GM21367 (cell line): Measurements from ENCODE around the gene ZNF771.
"Not testable (repeated sequence)": the region's sequence is repeated elsewhere in the genome, so short reads cannot be mapped to it uniquely, and the experiment has no call there.

ENCODE experiments used
- ATAC-seq: cut with Tn5 transposase; IDR thresholded peaks from one replicate; pipeline ENCODE4 v1.9.1; 2021; ENCODE audit not compliant: unreplicated experiment

The ZNF771 gene

DNA sequence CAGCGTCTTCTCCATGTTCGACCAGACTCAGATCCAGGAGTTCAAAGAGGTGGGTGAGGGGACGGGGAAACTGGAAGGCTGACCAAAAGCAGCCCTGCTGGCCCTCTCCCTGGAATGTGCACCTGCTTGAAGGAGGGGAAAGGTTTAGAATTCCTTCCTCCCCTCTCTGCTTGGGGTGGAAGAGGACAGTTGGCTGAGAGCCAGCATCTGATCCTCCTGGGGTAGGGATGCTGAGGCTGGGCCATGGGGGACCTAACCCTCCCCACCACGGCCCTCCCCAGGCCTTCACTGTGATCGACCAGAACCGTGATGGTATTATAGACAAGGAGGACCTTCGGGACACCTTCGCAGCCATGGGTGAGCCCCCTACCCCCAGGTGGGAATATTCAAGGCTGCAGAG lies 31.5 kb upstream of the ZNF771 start:
- ATAC-seq: no peak

DNA sequence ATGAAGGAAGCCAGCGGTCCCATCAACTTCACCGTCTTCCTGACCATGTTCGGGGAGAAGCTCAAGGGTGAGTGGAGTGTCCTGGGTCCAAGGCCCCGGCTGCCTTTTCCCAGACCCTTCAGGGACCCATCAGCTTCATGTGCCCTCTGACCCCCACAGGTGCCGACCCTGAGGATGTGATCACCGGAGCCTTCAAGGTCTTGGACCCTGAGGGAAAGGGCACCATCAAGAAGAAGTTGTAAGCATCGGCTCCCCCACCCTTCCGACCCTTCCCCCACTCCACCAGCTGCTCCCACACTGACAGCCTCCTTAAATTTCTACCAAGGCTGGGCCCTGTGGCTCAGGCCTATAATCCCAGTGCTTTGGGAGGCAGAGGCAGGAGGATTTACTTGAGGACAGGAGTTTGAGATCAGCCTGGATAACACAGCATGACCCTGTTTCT lies 30.9 kb upstream of the ZNF771 start:
- ATAC-seq: no peak

DNA sequence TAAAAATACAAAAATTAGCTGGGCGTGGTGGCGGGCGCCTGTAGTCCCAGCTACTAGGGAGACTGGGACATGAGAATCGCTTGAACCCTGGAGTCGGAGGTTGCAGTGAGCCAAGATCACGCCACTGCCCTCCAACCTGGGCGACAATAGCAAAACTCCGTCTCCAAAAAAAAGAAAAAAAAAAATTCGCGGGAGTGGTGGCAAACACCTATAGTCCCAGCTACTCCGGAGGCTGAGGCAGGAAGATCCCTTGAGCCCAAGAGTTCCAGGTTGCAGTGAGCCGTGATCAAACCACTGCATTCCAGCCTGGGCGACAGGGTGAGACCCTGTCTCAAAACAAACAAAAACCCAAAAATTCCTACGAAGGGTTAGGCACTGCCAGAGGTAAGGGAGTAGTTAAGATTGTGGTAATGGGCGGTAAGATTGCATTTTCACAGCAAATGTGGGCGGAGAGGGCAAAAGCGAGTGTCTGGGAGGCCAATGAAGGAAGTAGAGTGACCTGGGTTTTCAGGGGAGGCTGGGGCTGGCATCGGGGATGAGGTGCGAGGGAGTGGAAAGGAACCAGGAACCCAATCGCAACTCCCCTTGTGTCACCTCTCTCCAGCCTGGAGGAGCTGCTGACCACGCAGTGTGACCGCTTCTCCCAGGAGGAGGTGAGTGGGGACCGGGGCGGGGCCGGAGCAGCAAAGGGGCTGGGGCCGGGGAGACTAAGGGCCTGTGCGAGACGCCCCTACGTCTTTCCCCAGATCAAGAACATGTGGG lies 30.2 kb upstream of the ZNF771 start:
- ATAC-seq: no peak

GRCh38 chr16:30377812-30378235 lies 29.6 kb upstream of the ZNF771 start:
- ATAC-seq: no peak

DNA sequence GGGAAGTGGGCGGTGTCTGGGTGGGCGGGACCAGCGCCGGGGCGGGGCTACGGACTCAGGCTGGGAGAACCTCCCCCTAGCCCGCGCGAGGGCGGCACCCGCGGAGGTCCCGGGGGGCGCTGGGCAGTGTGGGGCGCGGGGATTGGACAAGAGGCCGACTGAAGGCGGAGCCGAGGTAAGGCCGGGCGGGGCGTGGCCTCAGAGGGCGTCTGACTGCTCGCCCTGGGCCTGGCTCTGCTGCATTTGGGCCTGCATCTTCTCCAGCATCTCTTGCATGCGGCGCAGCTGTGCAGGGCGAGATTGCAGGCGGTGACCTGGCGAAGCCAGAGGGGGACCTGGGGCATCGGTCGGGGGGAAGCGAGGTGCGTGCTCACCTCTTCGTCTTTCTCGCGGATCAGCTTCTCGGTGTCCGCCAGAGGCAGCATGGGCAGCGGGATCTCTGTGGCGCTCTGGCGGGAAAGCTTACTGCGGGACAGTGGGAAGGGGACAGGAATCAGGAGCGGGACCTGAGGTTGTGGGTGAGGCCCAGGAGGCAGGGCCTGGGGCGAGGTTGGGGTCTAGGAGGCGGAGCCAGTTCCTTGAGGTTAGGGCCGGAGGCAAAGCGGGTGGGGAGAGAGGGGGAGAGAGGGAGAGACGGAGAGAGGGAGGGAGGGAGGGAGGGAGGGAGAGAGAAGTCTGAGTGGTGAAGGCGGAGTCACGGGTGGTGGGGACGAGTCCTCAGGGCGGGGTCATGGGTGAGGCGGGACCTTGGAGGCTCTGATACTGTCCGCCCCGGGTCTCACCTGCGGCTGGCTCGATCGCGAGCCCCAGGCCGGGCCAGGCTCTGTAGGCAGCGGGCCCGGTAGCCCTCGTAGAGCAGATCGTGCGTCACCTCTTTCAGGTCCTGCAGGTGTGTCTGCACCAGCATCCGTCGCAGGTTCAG lies 28.9 kb upstream of the ZNF771 start:
- peak; percentile 72 for ATAC-seq

- ATAC-seq: no peak
Observed at GRCh38 chr16:30379158-30379783, 28.1 kb upstream of the ZNF771 start.

DNA sequence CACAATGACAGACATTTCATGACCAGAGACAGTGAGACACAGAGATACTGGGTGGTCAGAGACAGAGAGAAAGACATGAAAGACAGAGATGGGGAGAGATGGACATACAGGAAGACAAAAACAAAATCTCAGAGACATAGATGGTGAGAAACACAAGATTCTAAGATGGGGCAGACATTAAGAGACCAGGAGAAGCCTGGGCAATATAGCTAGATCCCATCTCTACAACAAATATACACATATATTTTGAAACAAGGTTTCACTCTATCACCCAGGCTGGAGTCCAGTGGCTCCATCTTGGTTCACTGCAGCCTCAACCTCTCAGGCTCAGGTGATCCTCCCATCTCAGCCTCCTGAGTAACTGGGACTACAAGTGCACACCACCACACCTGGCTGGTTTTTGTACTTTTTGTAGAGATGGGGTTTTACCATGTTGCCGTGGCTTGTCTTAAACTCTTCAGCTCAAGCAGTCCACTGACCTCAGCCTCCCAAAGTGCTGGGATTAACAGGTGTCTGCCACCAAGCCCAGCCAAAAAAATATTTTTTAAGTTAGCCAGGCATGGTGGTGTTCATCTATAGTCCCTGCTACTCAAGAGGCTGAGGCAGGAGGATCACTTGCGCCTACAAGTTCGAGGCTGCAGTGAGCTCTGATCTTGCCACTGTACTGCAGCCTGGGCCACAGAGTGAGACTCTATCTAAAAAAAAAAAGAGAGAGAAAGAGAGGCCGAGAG lies 27.2 kb upstream of the ZNF771 start:
- no peak for ATAC-seq

DNA sequence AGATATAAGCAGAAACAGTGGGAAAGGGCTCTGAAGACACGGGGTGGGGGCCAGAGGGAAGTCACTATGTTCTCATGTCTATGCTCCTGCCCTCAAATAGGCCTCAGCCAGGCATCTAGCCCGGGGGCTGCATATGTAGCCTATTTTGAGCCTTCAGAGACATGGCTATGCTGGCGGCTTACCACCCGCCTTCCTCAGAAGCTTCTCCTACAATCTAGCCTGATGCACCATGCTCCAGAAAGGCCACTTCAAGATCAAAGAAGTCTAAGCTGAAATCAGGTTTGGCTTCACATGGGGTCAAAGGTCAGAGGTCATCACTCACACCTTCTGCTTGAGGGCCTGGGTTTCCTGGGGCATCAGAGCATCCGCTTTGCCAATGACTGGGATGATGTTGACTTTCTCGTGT lies 26.6 kb upstream of the ZNF771 start:
- ATAC-seq: no peak

GRCh38 chr16:30381291-30382041 lies 25.9 kb upstream of the ZNF771 start:
- ATAC-seq: no peak

DNA sequence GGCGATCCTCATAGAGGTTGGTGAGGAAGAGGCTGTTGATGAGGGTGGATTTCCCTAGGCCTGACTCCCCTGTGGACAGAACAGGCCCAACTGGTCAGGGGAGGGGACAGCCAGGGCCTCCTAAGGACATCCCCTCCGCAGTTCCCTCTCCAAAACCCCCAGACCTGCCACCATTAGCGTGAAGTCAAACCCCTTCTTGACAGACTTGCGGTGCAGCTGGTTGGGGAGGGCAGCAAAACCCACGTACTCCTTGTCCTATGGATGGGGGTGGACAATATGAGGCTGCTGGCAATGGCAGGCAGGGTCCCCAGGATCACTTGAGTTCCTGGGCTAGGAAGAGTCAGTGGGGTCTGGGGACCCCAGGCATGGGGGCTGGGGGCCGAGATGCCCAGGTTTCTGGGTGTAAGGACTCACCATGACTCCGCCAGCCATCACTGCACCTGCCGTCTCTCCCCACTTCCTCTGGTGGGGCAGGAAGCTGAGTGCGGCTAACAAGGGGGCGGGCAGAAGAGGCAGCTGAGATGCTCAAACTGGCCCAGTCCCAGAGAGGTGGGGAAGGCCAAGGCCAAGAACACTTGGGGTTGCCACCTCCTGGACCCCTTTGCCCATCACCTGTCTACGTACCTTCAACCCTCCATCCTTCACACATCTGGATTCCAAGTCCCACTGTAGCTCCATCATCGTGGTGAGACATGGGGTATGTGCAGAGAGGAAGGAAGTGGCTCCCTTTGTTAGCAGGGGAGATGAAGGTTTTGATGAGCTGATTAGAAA lies 25.1 kb upstream of the ZNF771 start, which contains the start of gene SEPTIN1:
TSS of gene SEPTIN1 (minus strand) at position 451 of the 771 bp plus-strand sequence. CDS start at position 432, 19 bp downstream.
- no peak for ATAC-seq

DNA sequence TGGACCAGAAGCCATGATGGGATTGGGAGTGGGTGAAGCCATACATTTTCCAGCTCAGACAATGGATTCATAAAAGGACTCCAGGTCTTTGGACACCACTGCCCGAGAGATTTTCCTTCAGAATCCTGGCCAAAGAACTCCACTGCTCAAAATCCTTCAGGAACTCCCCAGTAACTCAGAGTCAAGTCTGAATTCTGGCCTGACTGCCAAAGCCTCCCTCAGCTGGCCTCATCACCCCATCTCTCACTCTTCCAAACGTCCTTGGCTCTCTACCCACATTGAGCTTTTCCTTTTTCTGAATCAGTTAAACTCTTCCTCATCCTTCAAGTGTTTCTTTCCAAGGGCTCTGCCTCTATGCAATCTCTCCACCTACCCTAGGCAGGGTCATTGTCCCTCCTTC lies 23.9 kb upstream of the ZNF771 start:
- ATAC-seq: no peak

DNA sequence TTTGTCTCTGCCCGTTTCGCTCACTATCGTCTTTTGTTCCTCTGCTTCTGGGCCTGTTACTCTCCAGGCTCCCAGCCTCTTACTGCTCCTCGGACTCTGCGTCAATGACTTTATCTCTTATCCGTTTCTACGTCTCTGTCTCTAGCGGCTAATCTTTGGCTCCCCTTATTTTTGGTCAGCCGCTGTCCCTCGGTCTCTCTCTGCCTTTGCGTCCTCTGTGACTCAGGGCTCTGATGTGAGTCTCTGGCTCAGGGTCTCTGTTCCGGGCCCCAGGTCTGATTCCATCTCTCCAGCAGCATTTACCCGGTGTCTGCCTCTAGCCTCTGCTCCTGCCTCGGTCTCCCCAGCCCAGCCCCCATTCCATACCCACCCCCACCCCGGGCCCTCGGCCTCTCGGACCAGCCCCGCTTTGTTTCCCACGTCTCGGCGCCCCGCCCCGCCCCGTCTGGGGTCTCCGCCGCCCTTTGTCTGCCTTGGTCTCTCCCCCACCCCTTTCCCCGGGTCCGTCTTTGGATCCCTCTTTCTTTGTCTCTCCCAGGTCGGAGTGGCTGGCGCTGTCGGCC lies 12.7 kb upstream of the ZNF771 start:
- ATAC-seq: no peak

GRCh38 chr16:30395155-30395991 lies 12.0 kb upstream of the ZNF771 start, which contains the start of gene ZNF48:
ZNF48 (plus strand) TSS chr16:30395420; CDS start chr16:30395795, 375 bp downstream.
- ATAC-seq: no peak

DNA sequence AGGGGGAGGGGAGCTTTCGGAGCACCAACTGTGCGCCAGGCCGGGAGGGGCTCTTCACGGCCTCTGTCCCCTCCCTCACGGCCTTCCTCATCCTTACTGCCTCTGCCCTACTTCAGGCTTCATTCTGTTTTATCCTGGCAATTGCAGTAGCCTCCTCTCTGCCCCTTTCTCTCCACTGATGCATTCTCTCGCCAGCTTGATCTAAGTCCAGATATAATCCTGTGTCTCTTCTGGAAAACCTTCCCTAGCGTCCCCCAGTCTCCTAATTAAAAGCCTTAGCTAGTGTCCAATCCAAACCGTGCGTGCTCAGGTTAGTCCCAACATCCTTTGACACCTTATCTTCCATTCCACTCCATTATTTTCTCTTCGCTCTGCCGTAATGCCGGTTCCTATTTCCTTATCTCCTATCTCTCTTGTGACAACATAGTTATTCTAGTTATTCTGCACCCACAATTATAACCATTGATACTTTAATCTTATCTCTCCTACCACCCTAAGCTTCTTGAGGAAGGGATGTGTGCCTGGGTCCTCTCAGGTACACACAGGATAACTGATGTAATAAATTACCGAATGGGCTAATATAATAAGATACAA lies 11.3 kb upstream of the ZNF771 start:
- no peak for ATAC-seq

- not testable (repeated sequence) for ATAC-seq
Observed at GRCh38 chr16:30396627-30397026, 10.8 kb upstream of the ZNF771 start.

GRCh38 chr16:30397056-30397455 lies 10.3 kb upstream of the ZNF771 start:
- ATAC-seq: no peak
